WTC11 (cell line): ENCODE data around the gene MRGPRF.

Experiments used
- ATF2 ChIP-seq: sonication (generic); formaldehyde crosslinking; IDR thresholded peaks from 2 replicates; pipeline ENCODE4 v1.8.1; 2022; ENCODE audit warnings: low read depth, missing genetic modification reagents, borderline replicate concordance
- CREB1 ChIP-seq: sonication (generic); formaldehyde crosslinking; IDR thresholded peaks from 2 replicates; pipeline ENCODE4 v1.8.0; 2023; ENCODE audit warnings: mild to moderate bottlenecking, missing genetic modification reagents
- CREM ChIP-seq: sonication (generic); formaldehyde crosslinking; IDR thresholded peaks from 2 replicates; pipeline ENCODE4 v1.8.1; 2022; ENCODE audit warnings: mild to moderate bottlenecking, missing genetic modification reagents, moderate library complexity
- FOXJ3 ChIP-seq: sonication (generic); formaldehyde crosslinking; IDR thresholded peaks from 2 replicates; pipeline ENCODE4 v1.9.0; 2021; ENCODE audit warnings: missing genetic modification reagents, mild to moderate bottlenecking, borderline replicate concordance
- GTF2I ChIP-seq: fragments of 250-450 bp; sonication (Bioruptor Pico); conservative IDR thresholded peaks from 2 replicates; pipeline ENCODE4 v1.4.0; 2021; ENCODE audit warnings: mild to moderate bottlenecking
- MAX ChIP-seq: sonication (generic); formaldehyde crosslinking; IDR thresholded peaks from 2 replicates; pipeline ENCODE4 v1.8.0; 2022; ENCODE audit warnings: mild to moderate bottlenecking, missing genetic modification reagents
- SP1 ChIP-seq: sonication (generic); formaldehyde crosslinking; conservative IDR thresholded peaks from 2 replicates; pipeline ENCODE4 v1.8.1; 2022; ENCODE audit warnings: missing genetic modification reagents
- TCF7 ChIP-seq: sonication (generic); formaldehyde crosslinking; IDR thresholded peaks from 2 replicates; pipeline ENCODE4 v1.8.0; 2022; ENCODE audit warnings: mild to moderate bottlenecking, low read depth, missing genetic modification reagents, moderate library complexity
- TP53 ChIP-seq: sonication (generic); formaldehyde crosslinking; IDR thresholded peaks from 2 replicates; pipeline ENCODE4 v1.8.1; 2023; ENCODE audit warnings: mild to moderate bottlenecking, missing genetic modification reagents
- ZNF232 ChIP-seq: sonication (generic); formaldehyde crosslinking; IDR thresholded peaks from 2 replicates; pipeline ENCODE4 v1.8.0; 2022; ENCODE audit warnings: mild to moderate bottlenecking, missing genetic modification reagents
- ZNF425 ChIP-seq: fragments of 250-450 bp; sonication (Bioruptor Pico); conservative IDR thresholded peaks from 2 replicates; pipeline ENCODE4 v1.9.0; 2021; ENCODE audit warnings: mild to moderate bottlenecking
- TF ChIP-seq, protein P1 (sequence below): sonication (generic); formaldehyde crosslinking; IDR thresholded peaks from 2 replicates; pipeline ENCODE4 v1.8.1; 2023; ENCODE audit warnings: mild to moderate bottlenecking, missing genetic modification reagents, moderate library complexity
- TF ChIP-seq, protein P2 (sequence below): fragments of 200-600 bp; IDR thresholded peaks from 2 replicates; pipeline ENCODE4 v1.8.0; 2022; ENCODE audit warnings: antibody characterized with exemption

GRCh38 chr11:69054397-69055211 is 41.6 kb upstream of the MRGPRF start:
- TF ChIP-seq, protein P1, sequence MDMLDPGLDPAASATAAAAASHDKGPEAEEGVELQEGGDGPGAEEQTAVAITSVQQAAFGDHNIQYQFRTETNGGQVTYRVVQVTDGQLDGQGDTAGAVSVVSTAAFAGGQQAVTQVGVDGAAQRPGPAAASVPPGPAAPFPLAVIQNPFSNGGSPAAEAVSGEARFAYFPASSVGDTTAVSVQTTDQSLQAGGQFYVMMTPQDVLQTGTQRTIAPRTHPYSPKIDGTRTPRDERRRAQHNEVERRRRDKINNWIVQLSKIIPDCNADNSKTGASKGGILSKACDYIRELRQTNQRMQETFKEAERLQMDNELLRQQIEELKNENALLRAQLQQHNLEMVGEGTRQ (CRISPR knock-in tag) = no peak
- TF ChIP-seq ZNF425 (CRISPR knock-in tag) (no peak), SP1 (no peak), TCF7 (no peak), MAX (CRISPR knock-in tag) (no peak), TP53 (CRISPR knock-in tag) (no peak), GTF2I (CRISPR knock-in tag) (no peak), CREB1 (CRISPR knock-in tag) (no peak), FOXJ3 (no peak), CREM (CRISPR knock-in tag) (no peak), ATF2 (CRISPR knock-in tag) (no peak), ZNF232 (CRISPR knock-in tag) (no peak)
- TF ChIP-seq, protein P2, sequence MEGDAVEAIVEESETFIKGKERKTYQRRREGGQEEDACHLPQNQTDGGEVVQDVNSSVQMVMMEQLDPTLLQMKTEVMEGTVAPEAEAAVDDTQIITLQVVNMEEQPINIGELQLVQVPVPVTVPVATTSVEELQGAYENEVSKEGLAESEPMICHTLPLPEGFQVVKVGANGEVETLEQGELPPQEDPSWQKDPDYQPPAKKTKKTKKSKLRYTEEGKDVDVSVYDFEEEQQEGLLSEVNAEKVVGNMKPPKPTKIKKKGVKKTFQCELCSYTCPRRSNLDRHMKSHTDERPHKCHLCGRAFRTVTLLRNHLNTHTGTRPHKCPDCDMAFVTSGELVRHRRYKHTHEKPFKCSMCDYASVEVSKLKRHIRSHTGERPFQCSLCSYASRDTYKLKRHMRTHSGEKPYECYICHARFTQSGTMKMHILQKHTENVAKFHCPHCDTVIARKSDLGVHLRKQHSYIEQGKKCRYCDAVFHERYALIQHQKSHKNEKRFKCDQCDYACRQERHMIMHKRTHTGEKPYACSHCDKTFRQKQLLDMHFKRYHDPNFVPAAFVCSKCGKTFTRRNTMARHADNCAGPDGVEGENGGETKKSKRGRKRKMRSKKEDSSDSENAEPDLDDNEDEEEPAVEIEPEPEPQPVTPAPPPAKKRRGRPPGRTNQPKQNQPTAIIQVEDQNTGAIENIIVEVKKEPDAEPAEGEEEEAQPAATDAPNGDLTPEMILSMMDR = no peak
